Measurements from ENCODE around the gene NOS1AP. TPM values are rescaled to one million over a fixed set of nuclear protein-coding genes. Genes with fewer than 3 reads are reported as not detected.

Gene NOS1AP
- total and polyA plus RNA-seq, 9 of the 15 experiments (the other 6 are each of a cell fraction or from before 2014, with no cell fraction given), result 0.07 to 1.5 (median 0.22) TPM

DNA sequence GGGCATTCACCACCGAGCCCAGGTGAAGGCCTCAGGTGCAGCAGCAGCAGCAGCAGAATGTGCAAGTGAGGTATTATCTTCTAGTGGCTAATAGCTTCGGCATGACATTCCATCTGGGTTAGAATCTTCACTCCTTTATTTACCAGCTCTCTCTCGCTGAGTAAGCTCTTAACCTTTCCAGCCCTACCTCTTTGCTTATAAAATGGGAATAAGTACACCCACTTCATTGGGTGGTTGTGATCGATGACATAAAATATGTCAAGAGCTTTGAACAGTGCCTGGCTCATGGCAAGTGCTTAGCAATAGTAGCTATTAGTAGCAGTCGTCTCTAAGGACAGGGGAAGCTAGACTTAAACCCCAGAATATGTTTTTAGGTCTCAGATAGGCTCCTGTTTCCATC is 149.5 kb downstream of the NOS1AP start:
- in situ Hi-C loops (cut with MboI) (no loop called here), intact Hi-C loops (cut with micrococcal nuclease) (no loop called here)
- ATAC-seq, result no peak
- no peak for FAIRE-seq
- ChIA-PET CTCF (ENCODE audit: low intra/inter-chr PET ratio) (no interaction called here), POLR2A (no interaction called here)
- no peaks in the 10 kb centered on the region for H3K9me1 ChIP-seq (ENCODE audit: control insufficient read depth, insufficient read depth, low read length)
- no peaks in the 10 kb centered on the region for H3K9me3 ChIP-seq (replicated peaks; ENCODE audit: control insufficient read depth, insufficient read depth, low read depth, low read length)
- no peaks in the 10 kb centered on the region for H3K79me2 ChIP-seq (ENCODE audit: control insufficient read depth, insufficient read depth, low read length)
- H3K27ac ChIP-seq (ENCODE audit: extremely low read depth, low read depth, low read length), result no peak overlapping the region
- H3K4me2 ChIP-seq (ENCODE audit: insufficient read depth, low read length), result no peak overlapping the region
- TF ChIP-seq ETV6 (IDR thresholded peaks at IDR 0.05; ENCODE audit: borderline replicate concordance in 1 of 2, low read depth in 2 of 2, low read length in 1 of 2) (no peak), ETV6 (CRISPR knock-in tag; IDR thresholded peaks at IDR 0.05; ENCODE audit: borderline replicate concordance) (no peak), EP300 (IDR thresholded peaks at IDR 0.05; ENCODE audit: low read length) (no peak), SMARCA4 (IDR thresholded peaks at IDR 0.05) (no peak), ZNF316 (IDR thresholded peaks at IDR 0.05) (no peak), ZKSCAN1 (IDR thresholded peaks at IDR 0.05; ENCODE audit: low read depth, low read length) (no peak), RBFOX2 (IDR thresholded peaks at IDR 0.05; ENCODE audit: low read depth, low read length) (no peak), PHB2 (IDR thresholded peaks at IDR 0.05; ENCODE audit: low read depth) (no peak), MEF2D (tag; conservative IDR thresholded peaks at IDR 0.05; ENCODE audit: low read depth) (no peak), HCFC1 (IDR thresholded peaks at IDR 0.05; ENCODE audit: low read depth, low read length) (no peak), CBFA2T2 (conservative IDR thresholded peaks at IDR 0.05) (no peak), SOX6 (IDR thresholded peaks at IDR 0.05) (no peak)
- TF ChIP-seq, protein P1, sequence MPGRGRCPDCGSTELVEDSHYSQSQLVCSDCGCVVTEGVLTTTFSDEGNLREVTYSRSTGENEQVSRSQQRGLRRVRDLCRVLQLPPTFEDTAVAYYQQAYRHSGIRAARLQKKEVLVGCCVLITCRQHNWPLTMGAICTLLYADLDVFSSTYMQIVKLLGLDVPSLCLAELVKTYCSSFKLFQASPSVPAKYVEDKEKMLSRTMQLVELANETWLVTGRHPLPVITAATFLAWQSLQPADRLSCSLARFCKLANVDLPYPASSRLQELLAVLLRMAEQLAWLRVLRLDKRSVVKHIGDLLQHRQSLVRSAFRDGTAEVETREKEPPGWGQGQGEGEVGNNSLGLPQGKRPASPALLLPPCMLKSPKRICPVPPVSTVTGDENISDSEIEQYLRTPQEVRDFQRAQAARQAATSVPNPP (IDR thresholded peaks at IDR 0.05; ENCODE audit: borderline replicate concordance, insufficient read depth, insufficient read length), result no peak
- TF ChIP-seq, protein P2, sequence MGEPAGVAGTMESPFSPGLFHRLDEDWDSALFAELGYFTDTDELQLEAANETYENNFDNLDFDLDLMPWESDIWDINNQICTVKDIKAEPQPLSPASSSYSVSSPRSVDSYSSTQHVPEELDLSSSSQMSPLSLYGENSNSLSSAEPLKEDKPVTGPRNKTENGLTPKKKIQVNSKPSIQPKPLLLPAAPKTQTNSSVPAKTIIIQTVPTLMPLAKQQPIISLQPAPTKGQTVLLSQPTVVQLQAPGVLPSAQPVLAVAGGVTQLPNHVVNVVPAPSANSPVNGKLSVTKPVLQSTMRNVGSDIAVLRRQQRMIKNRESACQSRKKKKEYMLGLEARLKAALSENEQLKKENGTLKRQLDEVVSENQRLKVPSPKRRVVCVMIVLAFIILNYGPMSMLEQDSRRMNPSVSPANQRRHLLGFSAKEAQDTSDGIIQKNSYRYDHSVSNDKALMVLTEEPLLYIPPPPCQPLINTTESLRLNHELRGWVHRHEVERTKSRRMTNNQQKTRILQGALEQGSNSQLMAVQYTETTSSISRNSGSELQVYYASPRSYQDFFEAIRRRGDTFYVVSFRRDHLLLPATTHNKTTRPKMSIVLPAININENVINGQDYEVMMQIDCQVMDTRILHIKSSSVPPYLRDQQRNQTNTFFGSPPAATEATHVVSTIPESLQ (CRISPR knock-in tag; IDR thresholded peaks at IDR 0.05), result no peak
- TF ChIP-seq, protein P3, sequence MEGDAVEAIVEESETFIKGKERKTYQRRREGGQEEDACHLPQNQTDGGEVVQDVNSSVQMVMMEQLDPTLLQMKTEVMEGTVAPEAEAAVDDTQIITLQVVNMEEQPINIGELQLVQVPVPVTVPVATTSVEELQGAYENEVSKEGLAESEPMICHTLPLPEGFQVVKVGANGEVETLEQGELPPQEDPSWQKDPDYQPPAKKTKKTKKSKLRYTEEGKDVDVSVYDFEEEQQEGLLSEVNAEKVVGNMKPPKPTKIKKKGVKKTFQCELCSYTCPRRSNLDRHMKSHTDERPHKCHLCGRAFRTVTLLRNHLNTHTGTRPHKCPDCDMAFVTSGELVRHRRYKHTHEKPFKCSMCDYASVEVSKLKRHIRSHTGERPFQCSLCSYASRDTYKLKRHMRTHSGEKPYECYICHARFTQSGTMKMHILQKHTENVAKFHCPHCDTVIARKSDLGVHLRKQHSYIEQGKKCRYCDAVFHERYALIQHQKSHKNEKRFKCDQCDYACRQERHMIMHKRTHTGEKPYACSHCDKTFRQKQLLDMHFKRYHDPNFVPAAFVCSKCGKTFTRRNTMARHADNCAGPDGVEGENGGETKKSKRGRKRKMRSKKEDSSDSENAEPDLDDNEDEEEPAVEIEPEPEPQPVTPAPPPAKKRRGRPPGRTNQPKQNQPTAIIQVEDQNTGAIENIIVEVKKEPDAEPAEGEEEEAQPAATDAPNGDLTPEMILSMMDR (IDR thresholded peaks at IDR 0.05 in 2 of 3, conservative IDR thresholded peaks at IDR 0.05 in 1 of 3; ENCODE audit: insufficient read depth in 2 of 3, low read depth in 1 of 3, low read length in 3 of 3), result no peak
- no peak for DNase-seq (ENCODE audit: extremely low read depth in 1 of 4, low spot score in 3 of 4)
- no peaks in the 10 kb centered on the region for H3K36me3 ChIP-seq (ENCODE audit: control insufficient read depth, insufficient read depth, low read length)
- H4K20me1 ChIP-seq (replicated peaks; ENCODE audit: control insufficient read depth, insufficient read depth, low read length), result no peaks in the 10 kb centered on the region
- peaks cover 8 to 20% of the 10 kb centered on the region in 2 experiments for H3K27me3 ChIP-seq (ENCODE audit: control insufficient read depth in 2 of 2, insufficient read depth in 2 of 2, low read length in 2 of 2)
- no peak overlapping the region for H2AFZ ChIP-seq (ENCODE audit: low read depth, low read length)
- no peaks in the 10 kb centered on the region for H3K4me1 ChIP-seq (replicated peaks in 1 of 2; ENCODE audit: control insufficient read depth in 2 of 2, insufficient read depth in 2 of 2, low read length in 2 of 2)
- no TSS peak for BruUV-seq (replicated peaks)
- no peak overlapping the region for H3K9ac ChIP-seq (ENCODE audit: insufficient read depth in 1 of 2, low read depth in 2 of 2, low read length in 2 of 2)
- 4% methylated on average over 4 of the region's 5 CpGs for WGBS (ENCODE audit: insufficient coverage, low coverage, missing lambda C conversion rate)
- H3K4me3 ChIP-seq, result no peak overlapping the region
